Neural cell (in vitro differentiated cells): ENCODE results near the gene MAOB. TPM values are rescaled to one million over a fixed set of nuclear protein-coding genes. Genes with fewer than 3 reads are reported as not detected.
"Not testable (repeated sequence)": the region's sequence is repeated elsewhere in the genome, so short reads cannot be mapped to it uniquely, and the experiment has no call there.

ENCODE experiments used
- H2AFZ ChIP-seq: fragments of 200-600, 300-800 bp; sonication (generic), shearing (Covaris generic); 2 replicates; pipeline ENCODE4 v1.6.0; 2014; ENCODE audit warnings: low read depth, mild to moderate bottlenecking, antibody characterized with exemption, low read length, moderate library complexity
- H3F3A ChIP-seq: fragments of 200-600 bp; shearing (Covaris generic); 2 replicates; pipeline ENCODE4 v1.6.1; 2016; ENCODE audit warnings: mild to moderate bottlenecking, moderate library complexity, mixed read lengths, antibody characterized with exemption, low read length; ENCODE audit not compliant: insufficient read depth, poor library complexity, severe bottlenecking
- H3K27ac ChIP-seq: fragments of 200-600, 300-800 bp; sonication (generic), shearing (Covaris generic); 2 replicates; pipeline ENCODE4 v1.5.1; 2014; ENCODE audit warnings: mild to moderate bottlenecking, low read length, moderate library complexity
- H3K27me3 ChIP-seq: fragments of 300-800, 200-600 bp; sonication (generic), shearing (Covaris generic); 2 replicates; pipeline ENCODE4 v1.6.0; 2014; ENCODE audit warnings: mild to moderate bottlenecking, low read depth, low read length, moderate library complexity; ENCODE audit not compliant: insufficient read depth
- H3K36me3 ChIP-seq: fragments of 300-800, 200-600 bp; sonication (generic), shearing (Covaris generic); 2 replicates; pipeline ENCODE4 v1.5.1; 2014; ENCODE audit warnings: mild to moderate bottlenecking, antibody characterized with exemption, low read length, moderate library complexity; ENCODE audit not compliant: insufficient read depth
- H3K4me2 ChIP-seq: fragments of 300-800, 200-600 bp; sonication (generic), shearing (Covaris generic); 2 replicates; pipeline ENCODE4 v1.6.0; 2014; ENCODE audit warnings: mild to moderate bottlenecking, low read length
- H3K4me3 ChIP-seq: fragments of 300-800, 200-600 bp; sonication (generic), shearing (Covaris generic); 2 replicates; pipeline ENCODE4 v1.5.1; 2014; ENCODE audit warnings: mild to moderate bottlenecking, low read length, moderate library complexity
- H3K79me2 ChIP-seq: fragments of 200-600 bp; shearing (Covaris generic); replicated peaks from 2 replicates; pipeline ENCODE4 v1.6.0; 2014; ENCODE audit warnings: mild to moderate bottlenecking, low read length, moderate library complexity; ENCODE audit not compliant: insufficient read depth
- H3K9ac ChIP-seq: fragments of 300-800, 200-600 bp; sonication (generic), shearing (Covaris generic); 2 replicates; pipeline ENCODE4 v1.6.1; 2016; ENCODE audit warnings: mild to moderate bottlenecking, low read length, mixed read lengths
- H3K9me2 ChIP-seq: fragments of 200-600 bp; shearing (Covaris generic); 2 replicates; pipeline ENCODE4 v1.6.1; 2016; ENCODE audit warnings: mild to moderate bottlenecking, low read length, mixed read lengths; ENCODE audit not compliant: insufficient read depth
- H3K9me3 ChIP-seq: fragments of 200-600, 300-800 bp; sonication (generic), shearing (Covaris generic); 2 replicates; pipeline ENCODE4 v1.6.1; 2016; ENCODE audit warnings: mild to moderate bottlenecking, mixed run types, low read length, moderate library complexity, mixed read lengths
- H4K20me1 ChIP-seq: fragments of 200-600 bp; shearing (Covaris generic); 2 replicates; pipeline ENCODE4 v1.6.1; 2016; ENCODE audit warnings: mild to moderate bottlenecking, mixed run types; ENCODE audit not compliant: insufficient read depth
- CTCF ChIP-seq: fragments of 450-650 bp; IDR thresholded peaks from 2 replicates; pipeline ENCODE4 v1.5.1; 2014; ENCODE audit warnings: antibody characterized with exemption, mild to moderate bottlenecking, moderate library complexity; ENCODE audit not compliant: poor library complexity, severe bottlenecking
- EP300 ChIP-seq: fragments of 450-650 bp; conservative IDR thresholded peaks from 2 replicates; pipeline ENCODE4 v1.6.1; 2014; ENCODE audit warnings: antibody characterized with exemption, mild to moderate bottlenecking, moderate library complexity; ENCODE audit not compliant: poor library complexity, severe bottlenecking
- EZH2 ChIP-seq: fragments of 200-600, 300-800 bp; shearing (Covaris generic), sonication (generic); IDR thresholded peaks from 2 replicates; pipeline ENCODE4 v1.6.1; 2014; ENCODE audit warnings: antibody characterized with exemption, low read length, borderline replicate concordance, mild to moderate bottlenecking; ENCODE audit not compliant: insufficient read depth, poor library complexity, severe bottlenecking
- MXI1 ChIP-seq: fragments of 450-650 bp; conservative IDR thresholded peaks from 2 replicates; pipeline ENCODE4 v1.6.1; 2014; ENCODE audit warnings: antibody characterized with exemption, mild to moderate bottlenecking; ENCODE audit not compliant: poor library complexity, severe bottlenecking
- POLR2AphosphoS5 ChIP-seq: IDR thresholded peaks from 2 replicates; pipeline ENCODE4 v1.6.1; 2012
- RAD21 ChIP-seq: fragments of 450-650 bp; conservative IDR thresholded peaks from 2 replicates; pipeline ENCODE4 v1.6.1; 2014; ENCODE audit warnings: antibody characterized with exemption, mild to moderate bottlenecking, moderate library complexity
- REST ChIP-seq: IDR thresholded peaks from 2 replicates; pipeline ENCODE4 v1.6.1; 2012; ENCODE audit warnings: borderline replicate concordance
- SMC3 ChIP-seq: fragments of 450-650 bp; conservative IDR thresholded peaks from 2 replicates; pipeline ENCODE4 v1.6.1; 2014; ENCODE audit warnings: antibody characterized with exemption, mild to moderate bottlenecking, moderate library complexity; ENCODE audit not compliant: poor library complexity
- polyA minus RNA-seq: library from RNA; depleted of rRNA, polyadenylated mRNA; stranded (reverse); fragments of >200 nt; gene quantifications from 2 replicates; pipeline ENCODE4 v1.2.3, GENCODE V29; 2014
- polyA plus RNA-seq: library from polyadenylated mRNA; depleted of rRNA; stranded (reverse); fragments of >200 nt; gene quantifications from 2 replicates; pipeline ENCODE4 v1.2.3, GENCODE V29; 2014

MAOB gene
- polyA plus RNA-seq (not detected in 2 replicates), polyA minus RNA-seq (0.23 TPM in 1 of 2 replicates, not detected in the other)

GRCh38 chrX:43882294-43882681, at the start of gene MAOB:
Gene MAOB, minus strand, starts transcription at chrX:43882450. Its CDS starts 151 bp downstream, at chrX:43882299.
- no peaks in the 10 kb centered on the region for H4K20me1 ChIP-seq
- no peaks in the 10 kb centered on the region for H3K36me3 ChIP-seq
- H3K9me3 ChIP-seq = no peaks in the 10 kb centered on the region
- H3K4me3 ChIP-seq = no peak within 1 kb of the TSS
- H3K9ac ChIP-seq = no peak within 1 kb of the TSS
- H3K27ac ChIP-seq = no peak within 1 kb of the TSS
- no peak within 1 kb of the TSS for H2AFZ ChIP-seq
- H3K4me2 ChIP-seq = no peak within 1 kb of the TSS
- TF ChIP-seq EP300 (no peak), RAD21 (no peak), CTCF (no peak), POLR2AphosphoS5 (no peak), REST (no peak), MXI1 (no peak), SMC3 (no peak), EZH2 (no peak)
- H3K79me2 ChIP-seq = no peaks in the 10 kb centered on the region
- H3F3A ChIP-seq = no peaks in the 10 kb centered on the region
- no peaks in the 10 kb centered on the region for H3K9me2 ChIP-seq
- H3K27me3 ChIP-seq = no peaks in the 10 kb centered on the region

- H3K79me2 ChIP-seq, H3F3A ChIP-seq, H4K20me1 ChIP-seq, H3K27ac ChIP-seq, H3K4me2 ChIP-seq, H2AFZ ChIP-seq, H3K4me3 ChIP-seq, H3K9me2 ChIP-seq, H3K9me3 ChIP-seq, H3K27me3 ChIP-seq, H3K9ac ChIP-seq, H3K36me3 ChIP-seq: not testable (repeated sequence)
Measured at GRCh38 chrX:43922032-43922431, 39.8 kb upstream of the MAOB start.

- not testable (repeated sequence) for H3K4me2 ChIP-seq, H3K36me3 ChIP-seq, H3K9ac ChIP-seq, H3K27me3 ChIP-seq, H2AFZ ChIP-seq, H3K79me2 ChIP-seq, H3K9me2 ChIP-seq, H3F3A ChIP-seq, H4K20me1 ChIP-seq, H3K27ac ChIP-seq, H3K4me3 ChIP-seq, H3K9me3 ChIP-seq
Measured at GRCh38 chrX:43910772-43911171, 28.5 kb upstream of the MAOB start.
